Nephron progenitor cell (in vitro differentiated cells): ENCODE measurements around the gene ERCC1.
A peak's percentile ranks its signal among the peaks of the same experiment; 100 is the strongest.

Experiments
- DNase-seq: peaks from one replicate; pipeline ENCODE4 v3.0.0; 2021
- H3K27ac Mint-ChIP-seq: 2 replicates; pipeline ENCODE4 v1.8.0; 2021; ENCODE audit warnings: mild to moderate bottlenecking, moderate library complexity, mixed read lengths
- H3K27me3 Mint-ChIP-seq: 2 replicates; pipeline ENCODE4 v1.8.0; 2021; ENCODE audit warnings: mild to moderate bottlenecking, low read depth, mixed read lengths; ENCODE audit not compliant: poor library complexity
- H3K36me3 Mint-ChIP-seq: 2 replicates; pipeline ENCODE4 v1.8.0; 2021; ENCODE audit warnings: low read depth, mixed read lengths
- H3K4me1 Mint-ChIP-seq: 2 replicates; pipeline ENCODE4 v1.8.0; 2021; ENCODE audit warnings: mixed read lengths
- H3K4me3 Mint-ChIP-seq: 2 replicates; pipeline ENCODE4 v1.8.0; 2021; ENCODE audit warnings: mild to moderate bottlenecking, moderate library complexity, mixed read lengths
- H3K9me3 Mint-ChIP-seq: 2 replicates; pipeline ENCODE4 v1.8.0; 2021; ENCODE audit warnings: mild to moderate bottlenecking, moderate library complexity, mixed read lengths
- TF ChIP-seq, protein P1 (sequence below): fragments of 200-600 bp; sonication (generic); IDR thresholded peaks from 2 replicates; pipeline ENCODE4 v1.5.0; 2021; ENCODE audit warnings: antibody characterized with exemption

The ERCC1 gene

DNA sequence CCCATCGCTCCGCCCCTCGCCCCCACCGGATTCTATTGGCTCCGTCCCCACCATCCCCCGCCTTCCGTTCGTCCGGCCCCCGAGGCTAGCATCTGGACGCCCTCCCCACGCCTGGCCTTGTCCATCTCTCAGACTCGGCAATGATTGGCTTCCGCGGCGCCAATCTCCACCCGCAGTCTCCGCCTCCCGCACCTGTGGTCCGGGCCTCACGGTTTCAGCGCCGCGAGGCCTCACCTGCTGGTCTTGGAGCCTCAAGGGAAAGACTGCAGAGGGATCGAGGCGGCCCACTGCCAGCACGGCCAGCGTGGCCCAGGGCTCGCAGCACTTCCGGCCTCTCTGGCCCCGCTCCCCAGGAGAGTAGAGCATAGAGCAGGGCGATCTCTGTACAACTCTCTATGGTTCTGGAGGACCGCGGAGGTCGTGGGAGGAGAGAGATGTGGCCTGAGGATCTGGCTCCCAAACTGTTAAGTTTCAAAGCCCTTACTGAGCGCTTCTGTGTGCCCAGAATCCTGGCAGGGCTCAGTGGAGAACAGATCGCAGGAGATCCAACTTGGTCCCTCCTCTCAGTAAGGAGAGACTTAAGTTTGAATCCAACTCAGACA is at the start of gene ERCC1:
ERCC1 (minus strand) TSS at position 329 of the 602 bp plus-strand sequence. CDS start 543 bp downstream, outside the sequence.
- H3K4me1 Mint-ChIP-seq = peaks cover 44% of the 10 kb centered on the region
- peaks cover 12% of the 10 kb centered on the region for H3K27me3 Mint-ChIP-seq
- H3K36me3 Mint-ChIP-seq = peaks cover 13% of the 10 kb centered on the region
- peak within 1 kb of the TSS; percentile 94 for H3K4me3 Mint-ChIP-seq
- no peaks in the 10 kb centered on the region for H3K9me3 Mint-ChIP-seq
- TF ChIP-seq, protein P1, sequence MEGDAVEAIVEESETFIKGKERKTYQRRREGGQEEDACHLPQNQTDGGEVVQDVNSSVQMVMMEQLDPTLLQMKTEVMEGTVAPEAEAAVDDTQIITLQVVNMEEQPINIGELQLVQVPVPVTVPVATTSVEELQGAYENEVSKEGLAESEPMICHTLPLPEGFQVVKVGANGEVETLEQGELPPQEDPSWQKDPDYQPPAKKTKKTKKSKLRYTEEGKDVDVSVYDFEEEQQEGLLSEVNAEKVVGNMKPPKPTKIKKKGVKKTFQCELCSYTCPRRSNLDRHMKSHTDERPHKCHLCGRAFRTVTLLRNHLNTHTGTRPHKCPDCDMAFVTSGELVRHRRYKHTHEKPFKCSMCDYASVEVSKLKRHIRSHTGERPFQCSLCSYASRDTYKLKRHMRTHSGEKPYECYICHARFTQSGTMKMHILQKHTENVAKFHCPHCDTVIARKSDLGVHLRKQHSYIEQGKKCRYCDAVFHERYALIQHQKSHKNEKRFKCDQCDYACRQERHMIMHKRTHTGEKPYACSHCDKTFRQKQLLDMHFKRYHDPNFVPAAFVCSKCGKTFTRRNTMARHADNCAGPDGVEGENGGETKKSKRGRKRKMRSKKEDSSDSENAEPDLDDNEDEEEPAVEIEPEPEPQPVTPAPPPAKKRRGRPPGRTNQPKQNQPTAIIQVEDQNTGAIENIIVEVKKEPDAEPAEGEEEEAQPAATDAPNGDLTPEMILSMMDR = no peak
- peak; percentile 99 for DNase-seq
- peak within 1 kb of the TSS; percentile 98 for H3K27ac Mint-ChIP-seq

GRCh38 chr19:45473367-45473681 is 49.6 kb upstream of the ERCC1 start:
- H3K27me3 Mint-ChIP-seq = peaks cover 93% of the 10 kb centered on the region
- H3K9me3 Mint-ChIP-seq = no peaks in the 10 kb centered on the region
- H3K4me1 Mint-ChIP-seq = peaks cover 67% of the 10 kb centered on the region
- no peaks in the 10 kb centered on the region for H3K36me3 Mint-ChIP-seq
- peak overlapping the region; percentile 65 for H3K4me3 Mint-ChIP-seq
- DNase-seq = no peak
- TF ChIP-seq, protein P1 = no peak
- no peak overlapping the region for H3K27ac Mint-ChIP-seq

GRCh38 chr19:45472563-45473366 is 49.0 kb upstream of the ERCC1 start:
- Mint-ChIP-seq H3K36me3 (no peaks in the 10 kb centered on the region), H3K27me3 (peaks cover 94% of the 10 kb centered on the region), H3K9me3 (no peaks in the 10 kb centered on the region), H3K27ac (no peak overlapping the region), H3K4me3 (peak overlapping the region; percentile 88), H3K4me1 (peaks cover 67% of the 10 kb centered on the region)
- TF ChIP-seq, protein P1 = no peak
- DNase-seq = peak; percentile 50

DNA sequence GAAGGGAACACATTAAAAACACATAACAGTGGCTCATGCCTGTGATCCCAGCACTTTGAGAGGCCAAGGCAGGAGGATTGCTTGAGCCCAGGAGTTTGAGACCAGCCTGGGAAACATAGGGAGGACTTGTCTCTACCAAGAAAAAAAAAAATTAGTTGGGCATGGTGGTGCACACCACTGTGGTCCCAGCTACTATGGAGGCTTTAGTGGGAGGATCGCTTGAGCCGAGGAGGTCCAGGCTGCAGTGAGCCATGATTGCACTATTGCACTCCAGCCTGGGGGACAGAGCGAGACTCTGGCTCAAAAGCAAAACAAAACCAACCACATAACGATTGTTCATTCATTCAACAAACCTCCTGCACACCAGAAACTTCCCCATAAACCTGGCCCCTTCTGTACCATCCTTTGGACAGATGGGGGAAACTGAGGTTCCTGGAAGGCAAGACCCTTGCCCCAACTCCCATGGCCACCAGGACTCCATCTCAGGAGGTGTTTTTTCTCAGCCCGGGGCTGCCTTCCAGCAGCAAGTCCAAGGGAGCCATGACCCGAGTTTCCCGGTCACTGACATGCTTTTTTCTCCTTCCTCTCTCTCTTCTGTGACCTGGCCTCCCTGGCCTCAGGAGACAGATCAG is 48.3 kb upstream of the ERCC1 start:
- Mint-ChIP-seq H3K36me3 (no peaks in the 10 kb centered on the region), H3K27ac (no peak overlapping the region), H3K27me3 (peaks cover 91% of the 10 kb centered on the region), H3K4me3 (peak overlapping the region; percentile 88), H3K9me3 (no peaks in the 10 kb centered on the region), H3K4me1 (peaks cover 69% of the 10 kb centered on the region)
- no peak for DNase-seq
- TF ChIP-seq, protein P1 = no peak

DNA sequence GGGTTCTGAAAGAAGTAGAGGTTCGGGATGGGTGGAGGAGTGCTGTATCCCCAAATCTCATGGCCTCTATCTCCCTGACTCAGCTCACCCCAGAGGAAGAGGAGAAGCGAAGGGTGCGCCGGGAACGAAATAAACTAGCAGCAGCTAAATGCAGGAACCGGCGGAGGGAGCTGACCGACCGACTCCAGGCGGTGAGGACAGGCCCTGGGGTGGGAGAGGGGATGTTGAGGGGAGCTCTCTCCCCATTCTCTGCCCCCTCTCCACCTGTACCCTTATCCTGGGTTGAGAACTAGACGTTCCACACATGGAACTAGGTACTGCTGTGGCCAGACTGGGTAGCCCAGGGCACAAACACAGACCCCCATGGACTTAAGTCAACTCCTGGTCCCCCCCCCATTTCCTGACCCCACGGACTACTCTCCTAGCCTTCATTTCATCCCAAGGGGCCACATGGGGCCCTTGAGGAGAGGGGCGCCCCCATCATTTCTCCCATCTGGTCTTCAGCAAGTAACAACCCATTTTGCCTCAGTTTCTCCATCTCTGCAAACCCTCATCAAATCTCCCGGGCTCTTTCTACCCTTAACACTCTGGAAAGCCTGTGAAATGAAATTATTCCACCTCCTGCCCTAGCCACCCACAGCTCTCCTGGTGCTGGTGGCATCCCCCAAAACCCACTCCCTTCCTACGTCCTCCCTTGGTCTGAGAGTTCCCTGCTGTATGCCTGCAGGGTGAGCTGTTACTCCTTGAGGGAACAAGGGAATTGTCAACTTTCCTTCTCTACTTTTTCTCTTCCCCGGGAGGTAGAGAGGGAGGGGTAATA is 47.6 kb upstream of the ERCC1 start:
- H3K27ac Mint-ChIP-seq = no peak overlapping the region
- peaks cover 63% of the 10 kb centered on the region for H3K4me1 Mint-ChIP-seq
- TF ChIP-seq, protein P1 = no peak
- no peaks in the 10 kb centered on the region for H3K9me3 Mint-ChIP-seq
- no peak for DNase-seq
- H3K27me3 Mint-ChIP-seq = peaks cover 88% of the 10 kb centered on the region
- H3K36me3 Mint-ChIP-seq = no peaks in the 10 kb centered on the region
- H3K4me3 Mint-ChIP-seq = peak overlapping the region; percentile 88
